Keratinocyte (primary cell): ENCODE results near the gene FBXO44. TPM values are rescaled to one million over a fixed set of nuclear protein-coding genes. Genes with fewer than 3 reads are reported as not detected.

ENCODE experiments used
- DNase-seq: peaks from one replicate; pipeline ENCODE4 v3.0.0-alpha.2; 2011; ENCODE audit warnings: low read depth, missing footprints, low spot score
- FAIRE-seq: peaks from 2 replicates; lab custom pipeline; 2011; peaks lifted over from hg19 to GRCh38; lab: Jason Lieb, UNC
- H2AFZ ChIP-seq: 2 replicates; pipeline ENCODE4 v1.6.0; 2012; ENCODE audit warnings: low read length, control low read depth, inconsistent platforms; ENCODE audit not compliant: control insufficient read depth
- H3K27ac ChIP-seq: 2 replicates; pipeline ENCODE4 v1.5.1; 2011; ENCODE audit warnings: low read length; ENCODE audit not compliant: control insufficient read depth, insufficient read depth
- H3K27me3 ChIP-seq: 3 replicates; pipeline ENCODE4 v1.6.0; 2011; ENCODE audit warnings: low read length; ENCODE audit not compliant: control insufficient read depth, insufficient read depth; ENCODE audit errors: extremely low read depth
- H3K36me3 ChIP-seq, 2 experiments: 2 replicates in 1 of 2; 3 replicates in 1 of 2; pipeline ENCODE4 v1.5.1; 2011; ENCODE audit warnings: low read length in 2 of 2, mild to moderate bottlenecking in 1 of 2; ENCODE audit not compliant: control insufficient read depth in 2 of 2, insufficient read depth in 2 of 2; ENCODE audit errors: extremely low read depth in 1 of 2
- H3K4me1 ChIP-seq: 3 replicates; pipeline ENCODE4 v1.5.1; 2011; ENCODE audit warnings: low read length; ENCODE audit not compliant: control insufficient read depth, insufficient read depth; ENCODE audit errors: extremely low read depth
- H3K4me2 ChIP-seq: 3 replicates; pipeline ENCODE4 v1.6.0; 2011; ENCODE audit warnings: low read depth, low read length; ENCODE audit not compliant: control insufficient read depth, insufficient read depth; ENCODE audit errors: extremely low read depth
- H3K4me3 ChIP-seq, 3 experiments: fragments of 200-600 bp in 1 of 3; sonication (generic) in 1 of 3; 2 replicates in 2 of 3; 3 replicates in 1 of 3; pipeline ENCODE4 v1.5.1; 2011 to 2016; ENCODE audit warnings: low read length in 3 of 3, mild to moderate bottlenecking in 3 of 3, control low read depth in 2 of 3, inconsistent platforms in 1 of 3, low read depth in 1 of 3, mixed read lengths in 1 of 3, mixed run types in 1 of 3, moderate library complexity in 1 of 3; ENCODE audit not compliant: control insufficient read depth in 2 of 3, insufficient read depth in 2 of 3; ENCODE audit errors: extremely low read depth in 1 of 3
- H3K79me2 ChIP-seq: 2 replicates; pipeline ENCODE4 v1.6.0; 2012; ENCODE audit warnings: low read length; ENCODE audit not compliant: control insufficient read depth, insufficient read depth
- H3K9ac ChIP-seq: 3 replicates; pipeline ENCODE4 v1.6.0; 2011; ENCODE audit warnings: low read length; ENCODE audit not compliant: control insufficient read depth, insufficient read depth; ENCODE audit errors: extremely low read depth
- H3K9me1 ChIP-seq: 3 replicates; pipeline ENCODE4 v1.6.0; 2011; ENCODE audit warnings: low read length; ENCODE audit not compliant: control insufficient read depth, insufficient read depth; ENCODE audit errors: extremely low read depth
- H3K9me3 ChIP-seq: 2 replicates; pipeline ENCODE4 v1.5.1; 2012; ENCODE audit warnings: low read depth, low read length; ENCODE audit not compliant: control insufficient read depth
- H4K20me1 ChIP-seq: 3 replicates; pipeline ENCODE4 v1.6.0; 2011; ENCODE audit warnings: low read length; ENCODE audit not compliant: control insufficient read depth, insufficient read depth; ENCODE audit errors: extremely low read depth
- CTCF ChIP-seq, 3 experiments: IDR thresholded peaks in 1 of 3; conservative IDR thresholded peaks in 1 of 3; optimal IDR thresholded peaks in 1 of 3; 2 replicates in 2 of 3; 3 replicates in 1 of 3; pipeline versions ENCODE3 to v1.5.1; 2011; ENCODE audit warnings: low read length in 3 of 3, mild to moderate bottlenecking in 3 of 3, moderate library complexity in 2 of 3, control low read depth in 1 of 3, inconsistent platforms in 1 of 3; ENCODE audit not compliant: insufficient read depth in 2 of 3; ENCODE audit errors: extremely low read depth in 1 of 3
- EZH2 ChIP-seq: IDR thresholded peaks from one replicate; pipeline ENCODE4 v1.6.1; 2012; ENCODE audit warnings: inconsistent platforms, mild to moderate bottlenecking, low read length, moderate library complexity
- dilution Hi-C: fragments of 300-500 bp; cut with MboI; formaldehyde crosslinking; loops from one replicate; pipeline ENCODE4 v1.7.0; 2020; ENCODE audit warnings: low sequenced_read_pairs; ENCODE audit not compliant: extremely low pct_ligation_motif_present
- polyA plus RNA-seq, 5 experiments: library from polyadenylated mRNA; depleted of rRNA in 3 of 5; stranded (reverse) in 3 of 5; stranded (forward) in 1 of 5; unstranded in 1 of 5; fragments of >200 nt; gene quantifications; 1 replicate in 1 of 5; 2 replicates in 3 of 5; 3 replicates in 1 of 5; pipeline versions ENCODE4 v1.2.1 to v1.2.3, GENCODE V29; 2011 to 2012; ENCODE audit warnings: missing spikeins in 2 of 5, low read depth in 1 of 5, low replicate concordance in 1 of 5

The FBXO44 gene
- polyA plus RNA-seq, 1 donor (not counting 4 experiments of a cell fraction or from before 2014, with no cell fraction given) = 23.1 TPM

GRCh38 chr1:11691302-11691914 lies 36.7 kb downstream of the FBXO44 start, which contains the start of gene DRAXIN:
TSS of gene DRAXIN (plus strand) at chr1:11691710. CDS start at chr1:11706259, 14,549 bp downstream.
- dilution Hi-C loops = no loop called here
- no peak within 1 kb of the TSS for H3K27ac ChIP-seq
- H3K9ac ChIP-seq = no peak within 1 kb of the TSS
- TF ChIP-seq EZH2 (no peak), CTCF (optimal IDR thresholded peaks at IDR 0.05 in 1 of 3, IDR thresholded peaks at IDR 0.05 in 1 of 3, conservative IDR thresholded peaks at IDR 0.05 in 1 of 3; ENCODE audit: extremely low read depth in 1 of 3, insufficient read depth in 2 of 3, low read length in 3 of 3) (no peak)
- H3K79me2 ChIP-seq = no peaks in the 10 kb centered on the region
- peaks cover 55% of the 10 kb centered on the region for H3K27me3 ChIP-seq
- H3K4me1 ChIP-seq = peaks cover 14% of the 10 kb centered on the region
- H3K36me3 ChIP-seq = no peaks in the 10 kb centered on the region
- peak within 1 kb of the TSS; percentile 48 for H3K4me2 ChIP-seq
- no peak within 1 kb of the TSS for H2AFZ ChIP-seq
- H4K20me1 ChIP-seq = no peaks in the 10 kb centered on the region
- no peak for FAIRE-seq
- no peaks in the 10 kb centered on the region for H3K9me1 ChIP-seq
- no peaks in the 10 kb centered on the region for H3K9me3 ChIP-seq
- no peak within 1 kb of the TSS for H3K4me3 ChIP-seq
- no peak for DNase-seq

DNA sequence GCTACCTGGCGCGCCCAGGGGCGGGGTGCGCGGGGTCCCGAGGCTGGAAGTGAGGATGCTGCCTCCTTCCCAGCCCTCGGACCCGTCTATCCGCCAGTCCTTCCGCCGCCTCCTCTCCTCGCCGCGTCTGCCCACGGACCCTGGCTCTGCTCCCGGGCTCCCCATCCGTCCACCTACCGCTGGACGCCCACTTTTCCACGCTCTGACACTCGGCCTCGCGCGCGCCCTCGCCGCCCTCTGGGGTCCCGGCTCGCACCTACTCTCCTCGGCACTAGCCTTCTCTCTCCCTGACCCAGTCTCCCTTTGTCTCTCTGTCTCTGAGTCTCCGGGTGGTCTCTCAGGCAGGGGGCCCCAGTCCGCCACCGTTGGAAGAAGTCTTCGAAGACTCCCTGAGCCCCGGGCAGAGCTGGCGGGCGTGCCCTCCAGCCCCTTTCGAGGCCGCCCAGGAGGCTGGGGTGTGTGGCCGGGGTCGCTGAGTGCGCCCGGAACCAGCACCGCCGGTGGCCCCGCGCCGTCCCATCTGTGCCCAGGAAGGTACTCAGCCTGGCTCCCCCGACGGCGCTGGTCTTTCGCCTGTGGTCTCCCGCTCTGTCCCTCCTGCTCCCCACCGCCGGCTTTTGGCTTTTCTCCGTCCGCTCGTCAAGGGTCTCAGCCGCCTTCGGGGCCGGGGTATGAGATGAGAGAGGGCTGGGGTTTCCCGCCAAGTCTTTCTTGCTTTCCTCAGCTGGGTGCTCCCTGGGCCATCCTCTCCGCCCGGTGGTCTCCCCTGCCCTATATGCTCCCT lies 37.4 kb downstream of the FBXO44 start:
- no peaks in the 10 kb centered on the region for H4K20me1 ChIP-seq
- H3K27ac ChIP-seq = no peak overlapping the region
- H3K36me3 ChIP-seq = no peaks in the 10 kb centered on the region
- H3K27me3 ChIP-seq = peaks cover 60% of the 10 kb centered on the region
- no peaks in the 10 kb centered on the region for H3K9me3 ChIP-seq
- H3K4me3 ChIP-seq = no peak overlapping the region
- dilution Hi-C loops = no loop called here
- no peak overlapping the region for H3K9ac ChIP-seq
- peaks cover 14% of the 10 kb centered on the region for H3K4me1 ChIP-seq
- H3K79me2 ChIP-seq = no peaks in the 10 kb centered on the region
- H3K9me1 ChIP-seq = no peaks in the 10 kb centered on the region
- H2AFZ ChIP-seq = no peak overlapping the region
- H3K4me2 ChIP-seq = no peak overlapping the region
- DNase-seq (no peak), FAIRE-seq (no peak)
- TF ChIP-seq EZH2 = peak; percentile 97
- no peak for TF ChIP-seq CTCF (optimal IDR thresholded peaks at IDR 0.05 in 1 of 3, IDR thresholded peaks at IDR 0.05 in 1 of 3, conservative IDR thresholded peaks at IDR 0.05 in 1 of 3; ENCODE audit: extremely low read depth in 1 of 3, insufficient read depth in 2 of 3, low read length in 3 of 3)
